WERI-Rb-1 (cell line): ENCODE measurements around the gene WFS1.

Experiments
- DNase-seq: peaks from one replicate; pipeline ENCODE4 v3.0.0-alpha.2; 2020
- H3K27ac ChIP-seq: fragments of 250-450 bp; sonication (Bioruptor Pico); 2 replicates; pipeline ENCODE4 v1.5.1; 2020; ENCODE audit warnings: mild to moderate bottlenecking, moderate library complexity
- H3K27me3 ChIP-seq: fragments of 250-450 bp; sonication (Bioruptor Pico); 2 replicates; pipeline ENCODE4 v1.5.1; 2021; ENCODE audit warnings: mild to moderate bottlenecking, low read depth, moderate library complexity; ENCODE audit not compliant: insufficient read depth, severe bottlenecking
- H3K36me3 ChIP-seq: fragments of 250-450 bp; sonication (Bioruptor Pico); 2 replicates; pipeline ENCODE4 v1.5.1; 2020; ENCODE audit warnings: mild to moderate bottlenecking, moderate library complexity
- H3K4me3 ChIP-seq: 2 replicates; pipeline ENCODE4 v1.5.1; 2011; ENCODE audit warnings: low read depth, mild to moderate bottlenecking, control low read depth, low read length
- H3K9me3 ChIP-seq: fragments of 250-450 bp; sonication (Bioruptor Pico); 2 replicates; pipeline ENCODE4 v1.5.1; 2021; ENCODE audit warnings: mild to moderate bottlenecking, moderate library complexity; ENCODE audit not compliant: severe bottlenecking
- CTCF ChIP-seq: IDR thresholded peaks from 2 replicates; pipeline ENCODE4 v1.5.1; 2011; ENCODE audit warnings: low read depth, mild to moderate bottlenecking, control low read depth, inconsistent platforms, low read length

WFS1 gene, protein sequence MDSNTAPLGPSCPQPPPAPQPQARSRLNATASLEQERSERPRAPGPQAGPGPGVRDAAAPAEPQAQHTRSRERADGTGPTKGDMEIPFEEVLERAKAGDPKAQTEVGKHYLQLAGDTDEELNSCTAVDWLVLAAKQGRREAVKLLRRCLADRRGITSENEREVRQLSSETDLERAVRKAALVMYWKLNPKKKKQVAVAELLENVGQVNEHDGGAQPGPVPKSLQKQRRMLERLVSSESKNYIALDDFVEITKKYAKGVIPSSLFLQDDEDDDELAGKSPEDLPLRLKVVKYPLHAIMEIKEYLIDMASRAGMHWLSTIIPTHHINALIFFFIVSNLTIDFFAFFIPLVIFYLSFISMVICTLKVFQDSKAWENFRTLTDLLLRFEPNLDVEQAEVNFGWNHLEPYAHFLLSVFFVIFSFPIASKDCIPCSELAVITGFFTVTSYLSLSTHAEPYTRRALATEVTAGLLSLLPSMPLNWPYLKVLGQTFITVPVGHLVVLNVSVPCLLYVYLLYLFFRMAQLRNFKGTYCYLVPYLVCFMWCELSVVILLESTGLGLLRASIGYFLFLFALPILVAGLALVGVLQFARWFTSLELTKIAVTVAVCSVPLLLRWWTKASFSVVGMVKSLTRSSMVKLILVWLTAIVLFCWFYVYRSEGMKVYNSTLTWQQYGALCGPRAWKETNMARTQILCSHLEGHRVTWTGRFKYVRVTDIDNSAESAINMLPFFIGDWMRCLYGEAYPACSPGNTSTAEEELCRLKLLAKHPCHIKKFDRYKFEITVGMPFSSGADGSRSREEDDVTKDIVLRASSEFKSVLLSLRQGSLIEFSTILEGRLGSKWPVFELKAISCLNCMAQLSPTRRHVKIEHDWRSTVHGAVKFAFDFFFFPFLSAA

DNA sequence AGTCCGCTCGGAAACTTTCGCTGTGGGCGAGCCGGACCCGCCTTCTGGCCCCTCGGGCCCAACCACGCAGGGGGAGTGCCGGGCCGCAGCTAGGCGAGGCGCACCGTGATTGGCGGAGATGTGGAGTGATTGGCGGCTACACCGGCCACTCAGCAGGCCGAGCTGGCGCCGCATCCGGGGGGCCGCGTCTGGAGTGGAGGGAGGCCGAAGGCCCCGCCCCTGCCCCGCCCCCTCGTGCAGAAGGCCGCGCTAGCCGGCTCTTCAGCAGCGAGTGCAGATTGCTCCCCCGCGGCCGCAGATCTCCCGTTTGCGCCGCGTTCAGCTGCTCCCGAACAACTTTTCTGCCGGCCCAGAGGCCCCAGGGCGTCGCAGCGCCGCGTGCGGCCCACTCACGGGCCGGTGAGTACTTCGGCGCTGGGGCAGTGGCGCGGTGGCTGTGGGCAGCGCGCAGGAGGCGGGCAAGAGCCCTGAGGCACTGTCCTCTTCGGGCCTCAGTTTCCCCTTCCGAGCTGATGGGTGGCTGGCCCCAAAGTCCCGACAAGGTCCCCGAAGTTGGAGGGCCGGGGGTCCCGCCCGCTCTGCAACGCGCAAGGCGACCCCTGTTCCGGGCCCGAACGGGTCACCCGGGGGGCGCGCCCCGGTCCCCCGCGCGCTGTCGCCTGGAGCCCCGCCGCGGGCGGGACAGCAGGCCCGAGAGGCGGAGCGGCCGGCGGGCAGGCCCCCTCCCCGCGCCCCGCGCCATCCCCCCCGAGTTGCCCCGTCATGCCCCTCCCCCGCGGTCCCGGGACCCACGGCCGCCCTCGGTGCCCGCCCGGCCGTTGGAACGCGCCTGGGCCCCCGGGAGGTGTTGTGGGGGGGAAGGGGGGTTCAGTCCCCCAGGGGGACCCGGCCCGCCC lies at the start of gene WFS1:
Gene WFS1, plus strand, starts transcription at position 235 of the 896 bp plus-strand sequence. CDS start 7,606 bp downstream, outside the sequence.
- Histone ChIP-seq H3K27ac (peak within 1 kb of the TSS; percentile 58), H3K27me3 (no peaks in the 10 kb centered on the region), H3K9me3 (no peaks in the 10 kb centered on the region), H3K36me3 (no peaks in the 10 kb centered on the region), H3K4me3 (peak within 1 kb of the TSS; percentile 90)
- no peak for TF ChIP-seq CTCF
- peak; percentile 99 for DNase-seq

DNA sequence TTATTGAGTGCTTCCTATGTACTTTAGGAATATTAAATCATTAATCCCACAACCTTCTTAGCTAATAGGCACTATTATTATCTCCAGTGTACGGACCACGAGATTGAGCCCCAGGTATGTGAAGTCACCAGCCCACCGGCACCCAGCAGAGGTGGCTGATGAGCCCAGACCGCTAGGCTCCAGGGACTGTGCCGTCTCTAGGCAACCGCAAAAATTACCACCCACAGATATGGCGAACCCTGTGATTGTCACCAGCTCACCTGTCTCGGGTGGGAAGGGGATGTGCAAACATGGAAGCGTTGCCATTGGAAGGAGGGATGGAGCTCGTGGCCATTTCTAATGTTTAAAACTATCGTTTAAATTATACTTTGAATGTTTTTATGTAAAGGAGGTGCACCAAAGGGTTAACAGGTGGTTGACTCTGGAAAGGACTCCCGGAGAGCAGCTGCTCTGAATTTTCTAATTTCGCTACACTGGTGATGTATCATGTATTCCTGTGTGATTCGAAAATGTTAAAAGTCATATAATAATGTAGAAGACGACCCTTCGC lies 48.3 kb upstream of the WFS1 start:
- TF ChIP-seq CTCF = no peak
- H3K27me3 ChIP-seq = no peaks in the 10 kb centered on the region
- no peak for DNase-seq
- H3K9me3 ChIP-seq = peaks cover 8% of the 10 kb centered on the region
- no peak overlapping the region for H3K27ac ChIP-seq
- H3K4me3 ChIP-seq = no peak overlapping the region
- no peaks in the 10 kb centered on the region for H3K36me3 ChIP-seq

DNA sequence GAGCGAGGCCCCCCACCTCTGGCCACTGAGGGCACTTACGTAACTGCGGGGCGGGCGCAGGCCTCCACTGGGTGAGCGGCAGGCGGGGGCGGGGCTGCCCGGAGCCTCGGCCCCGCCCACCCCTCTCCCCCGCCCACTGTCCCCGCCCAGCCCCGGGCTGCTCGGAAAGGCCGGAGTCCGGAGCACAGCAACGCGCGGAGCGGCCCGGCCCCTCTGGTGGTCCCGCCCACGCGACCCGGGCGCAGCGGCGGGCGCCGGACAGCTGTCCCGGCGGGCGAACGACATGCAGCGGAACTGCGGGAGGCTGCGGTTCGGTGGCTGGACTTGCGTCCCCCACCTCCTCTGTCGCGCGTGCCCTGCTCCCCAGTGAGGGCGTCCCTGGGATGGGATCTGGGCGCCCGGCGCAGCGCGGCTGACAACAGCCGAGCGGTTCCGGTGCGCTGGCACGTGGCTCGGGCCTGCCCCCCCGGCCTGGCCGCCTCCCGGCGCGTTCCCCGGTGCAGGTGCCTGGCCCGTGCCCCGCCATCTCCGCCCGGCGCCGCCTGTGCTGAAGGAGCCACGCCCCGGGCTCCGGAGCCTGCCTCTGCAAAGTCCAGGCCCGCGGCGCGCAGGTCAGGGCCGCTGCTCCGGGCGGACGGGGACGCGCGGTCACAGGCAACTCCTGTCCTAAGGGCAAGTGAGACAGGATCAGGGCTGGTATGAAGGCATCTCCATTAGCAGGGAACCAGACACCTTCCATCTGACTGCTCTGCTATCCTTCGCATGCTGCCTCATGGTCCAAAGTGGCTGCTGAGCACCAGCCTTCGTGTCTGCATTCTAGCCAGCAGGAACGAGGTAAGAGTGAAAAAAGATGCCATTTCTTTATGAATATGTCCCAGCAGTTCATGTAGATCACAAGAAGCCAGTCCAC lies 47.5 kb upstream of the WFS1 start:
- Histone ChIP-seq H3K27ac (no peak overlapping the region), H3K4me3 (no peak overlapping the region), H3K36me3 (no peaks in the 10 kb centered on the region), H3K27me3 (no peaks in the 10 kb centered on the region), H3K9me3 (peaks cover 8% of the 10 kb centered on the region)
- no peak for TF ChIP-seq CTCF
- no peak for DNase-seq

DNA sequence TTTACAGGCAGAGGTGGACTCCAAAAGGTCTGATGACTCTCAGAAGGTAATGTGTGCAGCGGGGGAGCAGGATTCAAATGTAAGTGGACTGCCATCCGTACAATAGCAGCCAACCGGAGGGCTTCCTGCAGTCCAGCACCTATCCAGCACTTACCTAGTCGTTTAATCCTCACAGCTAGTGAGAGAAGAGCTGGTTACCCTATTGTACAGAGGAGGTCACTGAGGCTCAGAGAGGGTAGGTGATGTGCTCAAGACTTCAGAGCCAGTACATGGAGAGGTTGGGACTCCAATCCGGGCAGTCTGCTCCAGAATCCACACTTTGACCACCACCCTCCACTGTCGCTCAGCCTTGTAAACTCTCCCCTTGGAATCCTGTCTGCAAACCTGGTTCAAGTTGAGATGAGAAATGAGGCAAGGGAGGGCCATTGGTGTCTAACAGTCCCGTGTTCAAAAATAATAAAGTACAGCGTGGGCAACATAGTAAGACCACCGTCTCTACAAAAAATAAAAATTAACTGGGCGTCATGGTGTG lies 46.8 kb upstream of the WFS1 start:
- H3K27ac ChIP-seq = no peak overlapping the region; the same call in 1 of the 2 replicates
- no peak for DNase-seq
- no peaks in the 10 kb centered on the region for H3K27me3 ChIP-seq
- no peaks in the 10 kb centered on the region for H3K36me3 ChIP-seq
- TF ChIP-seq CTCF = no peak
- no peak overlapping the region for H3K4me3 ChIP-seq
- peaks cover 8% of the 10 kb centered on the region for H3K9me3 ChIP-seq
